HepG2 (cell line): ENCODE measurements around the gene SSH3. TPM values are rescaled to one million over a fixed set of nuclear protein-coding genes. Genes with fewer than 3 reads are reported as not detected.
A peak's percentile ranks its signal among the peaks of the same experiment; 100 is the strongest.

ENCODE experiments used
- GTF3A ChIP-seq: sonication (generic); formaldehyde crosslinking; conservative IDR thresholded peaks from 2 replicates; pipeline ENCODE4 v1.4.0; 2020; ENCODE audit warnings: mild to moderate bottlenecking, missing genetic modification reagents
- NKX3-1 ChIP-seq: sonication (generic); formaldehyde crosslinking; IDR thresholded peaks from 2 replicates; pipeline ENCODE4 v1.5.0; 2020; ENCODE audit warnings: missing genetic modification reagents
- NR2C2 ChIP-seq: sonication (generic); formaldehyde crosslinking; IDR thresholded peaks from 2 replicates; pipeline ENCODE4 v1.4.0; 2020; ENCODE audit warnings: missing genetic modification reagents, mild to moderate bottlenecking, moderate library complexity, borderline replicate concordance
- POLR2A ChIP-seq, 2 experiments: IDR thresholded peaks; 2 replicates each; pipeline ENCODE4 v1.6.1; 2011; ENCODE audit warnings: low read depth in 2 of 2, low read length in 2 of 2, mild to moderate bottlenecking in 1 of 2, moderate library complexity in 1 of 2; ENCODE audit not compliant: insufficient read depth in 1 of 2
- POLR2AphosphoS5 ChIP-seq: IDR thresholded peaks from 2 replicates; pipeline ENCODE4 v1.6.1; 2012; ENCODE audit warnings: low read depth, low read length
- XRCC5 ChIP-seq: fragments of 200-400 bp; formaldehyde crosslinking; optimal IDR thresholded peaks from 2 replicates; pipeline ENCODE3; 2017; ENCODE audit warnings: mild to moderate bottlenecking, low read length
- ZNF263 ChIP-seq: sonication (generic); formaldehyde crosslinking; IDR thresholded peaks from 2 replicates; pipeline ENCODE4 v1.4.0; 2020; ENCODE audit warnings: missing genetic modification reagents
- ZNF296 ChIP-seq: sonication (generic); formaldehyde crosslinking; conservative IDR thresholded peaks from 2 replicates; pipeline ENCODE4 v1.5.0; 2020; ENCODE audit warnings: mild to moderate bottlenecking, missing genetic modification reagents
- ZNF354B ChIP-seq: sonication (generic); formaldehyde crosslinking; IDR thresholded peaks from 2 replicates; pipeline ENCODE4 v1.8.0; 2022; ENCODE audit warnings: mild to moderate bottlenecking, missing genetic modification reagents
- ZNF451 ChIP-seq: sonication (generic); formaldehyde crosslinking; IDR thresholded peaks from 2 replicates; pipeline ENCODE4 v1.5.0; 2020; ENCODE audit warnings: mild to moderate bottlenecking, missing genetic modification reagents
- ZNF660 ChIP-seq: sonication (generic); formaldehyde crosslinking; IDR thresholded peaks from 2 replicates; pipeline ENCODE4 v1.5.1; 2020; ENCODE audit warnings: mild to moderate bottlenecking, low read depth, missing genetic modification reagents, borderline replicate concordance
- ZNF780A ChIP-seq: sonication (generic); formaldehyde crosslinking; IDR thresholded peaks from 2 replicates; pipeline ENCODE4 v1.8.0; 2022; ENCODE audit warnings: mild to moderate bottlenecking, missing genetic modification reagents, moderate library complexity
- polyA plus RNA-seq, 8 experiments: library from polyadenylated mRNA; depleted of rRNA in 3 of 8; stranded (reverse) in 7 of 8; unstranded in 1 of 8; fragments of >200 nt; fragmentation: Illumina TruSeq in 4 of 8; extraction: Trizol in 4 of 8; gene quantifications; 2 replicates each; pipeline versions ENCODE4 v1.2.1 to v1.2.3, GENCODE V29; 2011 to 2016; ENCODE audit warnings: low read depth in 4 of 8, missing spikeins in 1 of 8, mixed read lengths in 1 of 8; ENCODE audit not compliant: insufficient read depth in 1 of 8
- total RNA-seq, 5 experiments: library from RNA; depleted of rRNA; stranded (reverse); fragments of >200 nt; fragmentation: Illumina TruSeq; extraction: Trizol; gene quantifications; 2 replicates each; pipeline ENCODE4 v1.2.3, GENCODE V29; 2016; ENCODE audit warnings: low read depth in 1 of 5
- TF ChIP-seq, protein P1 (sequence below): sonication (generic); formaldehyde crosslinking; IDR thresholded peaks from 2 replicates; pipeline ENCODE4 v1.5.0; 2020; ENCODE audit warnings: mild to moderate bottlenecking, missing genetic modification reagents
- TF ChIP-seq, protein P2 (sequence below): sonication (generic); formaldehyde crosslinking; IDR thresholded peaks from 2 replicates; pipeline ENCODE4 v1.4.0; 2020; ENCODE audit warnings: mild to moderate bottlenecking, missing genetic modification reagents
- TF ChIP-seq, protein P3 (sequence below): sonication (generic); formaldehyde crosslinking; conservative IDR thresholded peaks from 2 replicates; pipeline ENCODE4 v1.4.0; 2020; ENCODE audit warnings: mild to moderate bottlenecking, missing genetic modification reagents, moderate library complexity
- TF ChIP-seq, protein P4 (sequence below): sonication (generic); formaldehyde crosslinking; IDR thresholded peaks from 2 replicates; pipeline ENCODE4 v1.9.0; 2021; ENCODE audit warnings: missing genetic modification reagents, mild to moderate bottlenecking, borderline replicate concordance
- TF ChIP-seq, protein P5 (sequence below), 2 experiments: IDR thresholded peaks; 2 replicates each; pipeline ENCODE4 v1.6.1; 2011 to 2012; ENCODE audit warnings: low read length in 2 of 2, borderline replicate concordance in 1 of 2, low read depth in 1 of 2, mild to moderate bottlenecking in 1 of 2, moderate library complexity in 1 of 2

Gene SSH3
- total and polyA plus RNA-seq, 2 of the 13 experiments (the other 11 are each of a cell fraction or from before 2014, with no cell fraction given): 12.4 to 18.8 TPM

DNA sequence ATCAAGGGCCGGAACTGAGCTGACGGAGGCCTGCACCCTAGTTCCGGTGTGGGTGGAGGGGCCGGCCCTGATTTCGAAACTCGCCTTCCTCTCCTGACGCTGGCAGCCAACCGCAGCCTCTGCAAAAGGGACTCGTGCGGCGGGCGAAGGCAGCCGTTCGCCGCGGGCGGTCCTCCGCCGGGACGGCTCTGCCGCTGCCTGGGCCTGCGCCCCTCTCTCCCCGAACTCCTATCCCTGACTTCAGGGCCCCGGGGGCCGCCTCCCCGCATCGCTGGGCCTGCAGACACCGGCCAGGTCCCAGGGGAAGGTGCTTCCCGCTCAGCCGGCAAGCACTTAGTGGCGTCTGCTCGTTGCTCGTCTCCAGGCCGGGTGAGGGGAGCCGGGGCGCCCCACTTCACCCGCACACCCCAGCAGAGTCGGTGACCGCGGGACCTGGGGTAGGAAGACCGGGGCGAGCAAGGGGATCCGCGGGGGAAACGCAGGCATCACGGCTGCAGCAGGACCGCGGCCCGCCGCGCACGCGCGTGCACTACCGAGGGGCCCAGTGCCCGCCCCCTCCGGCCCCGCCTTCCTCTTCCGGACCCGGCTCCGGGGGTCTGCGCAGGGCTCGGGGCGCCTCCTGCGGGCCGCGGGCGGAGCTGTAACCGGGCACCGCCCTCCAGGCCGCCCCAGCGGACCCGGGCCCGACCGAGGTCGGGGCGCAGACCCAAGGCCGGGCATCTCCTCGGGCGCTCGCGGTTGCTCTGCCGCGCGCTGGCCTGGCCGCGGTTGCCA, 14.7 kb upstream of the SSH3 start (continued):
- TF ChIP-seq, protein P1, sequence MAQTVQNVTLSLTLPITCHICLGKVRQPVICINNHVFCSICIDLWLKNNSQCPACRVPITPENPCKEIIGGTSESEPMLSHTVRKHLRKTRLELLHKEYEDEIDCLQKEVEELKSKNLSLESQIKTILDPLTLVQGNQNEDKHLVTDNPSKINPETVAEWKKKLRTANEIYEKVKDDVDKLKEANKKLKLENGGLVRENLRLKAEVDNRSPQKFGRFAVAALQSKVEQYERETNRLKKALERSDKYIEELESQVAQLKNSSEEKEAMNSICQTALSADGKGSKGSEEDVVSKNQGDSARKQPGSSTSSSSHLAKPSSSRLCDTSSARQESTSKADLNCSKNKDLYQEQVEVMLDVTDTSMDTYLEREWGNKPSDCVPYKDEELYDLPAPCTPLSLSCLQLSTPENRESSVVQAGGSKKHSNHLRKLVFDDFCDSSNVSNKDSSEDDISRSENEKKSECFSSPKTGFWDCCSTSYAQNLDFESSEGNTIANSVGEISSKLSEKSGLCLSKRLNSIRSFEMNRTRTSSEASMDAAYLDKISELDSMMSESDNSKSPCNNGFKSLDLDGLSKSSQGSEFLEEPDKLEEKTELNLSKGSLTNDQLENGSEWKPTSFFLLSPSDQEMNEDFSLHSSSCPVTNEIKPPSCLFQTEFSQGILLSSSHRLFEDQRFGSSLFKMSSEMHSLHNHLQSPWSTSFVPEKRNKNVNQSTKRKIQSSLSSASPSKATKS (CRISPR knock-in tag): no peak
- TF ChIP-seq, protein P2, sequence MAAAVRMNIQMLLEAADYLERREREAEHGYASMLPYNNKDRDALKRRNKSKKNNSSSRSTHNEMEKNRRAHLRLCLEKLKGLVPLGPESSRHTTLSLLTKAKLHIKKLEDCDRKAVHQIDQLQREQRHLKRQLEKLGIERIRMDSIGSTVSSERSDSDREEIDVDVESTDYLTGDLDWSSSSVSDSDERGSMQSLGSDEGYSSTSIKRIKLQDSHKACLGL: peak; percentile 92
- TF ChIP-seq, protein P3, sequence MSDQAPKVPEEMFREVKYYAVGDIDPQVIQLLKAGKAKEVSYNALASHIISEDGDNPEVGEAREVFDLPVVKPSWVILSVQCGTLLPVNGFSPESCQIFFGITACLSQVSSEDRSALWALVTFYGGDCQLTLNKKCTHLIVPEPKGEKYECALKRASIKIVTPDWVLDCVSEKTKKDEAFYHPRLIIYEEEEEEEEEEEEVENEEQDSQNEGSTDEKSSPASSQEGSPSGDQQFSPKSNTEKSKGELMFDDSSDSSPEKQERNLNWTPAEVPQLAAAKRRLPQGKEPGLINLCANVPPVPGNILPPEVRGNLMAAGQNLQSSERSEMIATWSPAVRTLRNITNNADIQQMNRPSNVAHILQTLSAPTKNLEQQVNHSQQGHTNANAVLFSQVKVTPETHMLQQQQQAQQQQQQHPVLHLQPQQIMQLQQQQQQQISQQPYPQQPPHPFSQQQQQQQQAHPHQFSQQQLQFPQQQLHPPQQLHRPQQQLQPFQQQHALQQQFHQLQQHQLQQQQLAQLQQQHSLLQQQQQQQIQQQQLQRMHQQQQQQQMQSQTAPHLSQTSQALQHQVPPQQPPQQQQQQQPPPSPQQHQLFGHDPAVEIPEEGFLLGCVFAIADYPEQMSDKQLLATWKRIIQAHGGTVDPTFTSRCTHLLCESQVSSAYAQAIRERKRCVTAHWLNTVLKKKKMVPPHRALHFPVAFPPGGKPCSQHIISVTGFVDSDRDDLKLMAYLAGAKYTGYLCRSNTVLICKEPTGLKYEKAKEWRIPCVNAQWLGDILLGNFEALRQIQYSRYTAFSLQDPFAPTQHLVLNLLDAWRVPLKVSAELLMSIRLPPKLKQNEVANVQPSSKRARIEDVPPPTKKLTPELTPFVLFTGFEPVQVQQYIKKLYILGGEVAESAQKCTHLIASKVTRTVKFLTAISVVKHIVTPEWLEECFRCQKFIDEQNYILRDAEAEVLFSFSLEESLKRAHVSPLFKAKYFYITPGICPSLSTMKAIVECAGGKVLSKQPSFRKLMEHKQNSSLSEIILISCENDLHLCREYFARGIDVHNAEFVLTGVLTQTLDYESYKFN: peak; percentile 82
- 0 out of 2 replicates have a peak, but pooled peaks have one; percentile 58 for TF ChIP-seq ZNF780A (CRISPR knock-in tag)
- TF ChIP-seq, protein P4, sequence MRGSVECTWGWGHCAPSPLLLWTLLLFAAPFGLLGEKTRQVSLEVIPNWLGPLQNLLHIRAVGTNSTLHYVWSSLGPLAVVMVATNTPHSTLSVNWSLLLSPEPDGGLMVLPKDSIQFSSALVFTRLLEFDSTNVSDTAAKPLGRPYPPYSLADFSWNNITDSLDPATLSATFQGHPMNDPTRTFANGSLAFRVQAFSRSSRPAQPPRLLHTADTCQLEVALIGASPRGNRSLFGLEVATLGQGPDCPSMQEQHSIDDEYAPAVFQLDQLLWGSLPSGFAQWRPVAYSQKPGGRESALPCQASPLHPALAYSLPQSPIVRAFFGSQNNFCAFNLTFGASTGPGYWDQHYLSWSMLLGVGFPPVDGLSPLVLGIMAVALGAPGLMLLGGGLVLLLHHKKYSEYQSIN (CRISPR knock-in tag): no peak
- TF ChIP-seq GTF3A (CRISPR knock-in tag): peak; percentile 80; the same call in 1 of the 2 replicates
- TF ChIP-seq POLR2A (IDR thresholded peaks at IDR 0.05; ENCODE audit: insufficient read depth in 1 of 2, low read depth in 2 of 2, low read length in 2 of 2): peak in 1 of 2 experiments; percentile 88; a peak in 2 of 4 replicates
- 0 out of 2 replicates have a peak, but pooled peaks have one; percentile 79 for TF ChIP-seq ZNF354B
- 0 out of 2 replicates have a peak, but pooled peaks have one; percentile 0 for TF ChIP-seq ZNF451
- peak; percentile 32 for TF ChIP-seq XRCC5
- peak; percentile 75; the same call in 1 of the 2 replicates for TF ChIP-seq NKX3-1 (CRISPR knock-in tag)
- peak; percentile 73 for TF ChIP-seq POLR2AphosphoS5
- TF ChIP-seq ZNF263 (CRISPR knock-in tag): 0 out of 2 replicates have a peak, but pooled peaks have one; percentile 41
- TF ChIP-seq ZNF296: no peak
- TF ChIP-seq ZNF660 (CRISPR knock-in tag): no peak
- TF ChIP-seq, protein P5, sequence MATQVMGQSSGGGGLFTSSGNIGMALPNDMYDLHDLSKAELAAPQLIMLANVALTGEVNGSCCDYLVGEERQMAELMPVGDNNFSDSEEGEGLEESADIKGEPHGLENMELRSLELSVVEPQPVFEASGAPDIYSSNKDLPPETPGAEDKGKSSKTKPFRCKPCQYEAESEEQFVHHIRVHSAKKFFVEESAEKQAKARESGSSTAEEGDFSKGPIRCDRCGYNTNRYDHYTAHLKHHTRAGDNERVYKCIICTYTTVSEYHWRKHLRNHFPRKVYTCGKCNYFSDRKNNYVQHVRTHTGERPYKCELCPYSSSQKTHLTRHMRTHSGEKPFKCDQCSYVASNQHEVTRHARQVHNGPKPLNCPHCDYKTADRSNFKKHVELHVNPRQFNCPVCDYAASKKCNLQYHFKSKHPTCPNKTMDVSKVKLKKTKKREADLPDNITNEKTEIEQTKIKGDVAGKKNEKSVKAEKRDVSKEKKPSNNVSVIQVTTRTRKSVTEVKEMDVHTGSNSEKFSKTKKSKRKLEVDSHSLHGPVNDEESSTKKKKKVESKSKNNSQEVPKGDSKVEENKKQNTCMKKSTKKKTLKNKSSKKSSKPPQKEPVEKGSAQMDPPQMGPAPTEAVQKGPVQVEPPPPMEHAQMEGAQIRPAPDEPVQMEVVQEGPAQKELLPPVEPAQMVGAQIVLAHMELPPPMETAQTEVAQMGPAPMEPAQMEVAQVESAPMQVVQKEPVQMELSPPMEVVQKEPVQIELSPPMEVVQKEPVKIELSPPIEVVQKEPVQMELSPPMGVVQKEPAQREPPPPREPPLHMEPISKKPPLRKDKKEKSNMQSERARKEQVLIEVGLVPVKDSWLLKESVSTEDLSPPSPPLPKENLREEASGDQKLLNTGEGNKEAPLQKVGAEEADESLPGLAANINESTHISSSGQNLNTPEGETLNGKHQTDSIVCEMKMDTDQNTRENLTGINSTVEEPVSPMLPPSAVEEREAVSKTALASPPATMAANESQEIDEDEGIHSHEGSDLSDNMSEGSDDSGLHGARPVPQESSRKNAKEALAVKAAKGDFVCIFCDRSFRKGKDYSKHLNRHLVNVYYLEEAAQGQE (IDR thresholded peaks at IDR 0.05; ENCODE audit: borderline replicate concordance in 1 of 2, low read depth in 1 of 2, low read length in 2 of 2): no peak; a peak in 1 of 4 replicates
- TF ChIP-seq NR2C2 (CRISPR knock-in tag): peak; percentile 59
